Occipital lobe (tissue), 2 donors: Measurements from ENCODE around the gene KRT37. TPM values are rescaled to one million over a fixed set of nuclear protein-coding genes. Genes with fewer than 3 reads are reported as not detected.
"Not testable (repeated sequence)": the region's sequence is repeated elsewhere in the genome, so short reads cannot be mapped to it uniquely, and the experiment has no call there.

Experiments
- DNase-seq: peaks from one replicate; lab custom pipeline; 2025; lab: John Stamatoyannopoulos, UW
- total RNA-seq: library from RNA; depleted of rRNA; stranded (reverse); fragments of >200 nt; gene quantifications from one replicate; pipeline ENCODE4 v1.2.3, GENCODE V29; 2014

Gene KRT37
- total RNA-seq, 1 donor from 2014 or later: not detected

- DNase-seq: no peak
Measured at GRCh38 chr17:41404024-41404671, 20.2 kb downstream of the KRT37 start.

- DNase-seq: no peak
Measured at GRCh38 chr17:41403404-41404023, 20.9 kb downstream of the KRT37 start.

DNA sequence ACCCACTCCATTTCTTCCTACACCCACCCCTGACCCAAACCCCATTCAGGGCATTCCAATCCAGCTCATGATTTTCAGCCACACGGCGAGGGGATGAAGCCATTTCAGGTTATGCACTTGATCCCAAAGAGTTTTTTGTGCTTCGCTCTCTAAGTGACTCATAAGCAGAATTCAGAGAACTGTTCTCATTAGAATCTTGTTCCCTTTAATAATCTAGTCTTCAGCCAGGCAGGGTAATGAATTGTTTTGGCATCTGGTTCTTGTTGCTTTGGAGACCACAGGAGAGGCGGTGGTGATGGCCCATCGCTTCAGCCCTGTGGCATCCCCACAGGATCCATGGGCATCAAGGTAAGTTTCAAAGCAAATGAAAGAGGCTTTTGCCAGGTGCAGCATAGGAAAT, 22.2 kb downstream of the KRT37 start:
- no peak for DNase-seq

- DNase-seq: no peak
Measured at GRCh38 chr17:41396996-41397660, 27.3 kb downstream of the KRT37 start, which contains the start of gene KRT31. Gene KRT31 (minus strand): TSS chr17:41397608. CDS start chr17:41397539, 69 bp downstream.

DNA sequence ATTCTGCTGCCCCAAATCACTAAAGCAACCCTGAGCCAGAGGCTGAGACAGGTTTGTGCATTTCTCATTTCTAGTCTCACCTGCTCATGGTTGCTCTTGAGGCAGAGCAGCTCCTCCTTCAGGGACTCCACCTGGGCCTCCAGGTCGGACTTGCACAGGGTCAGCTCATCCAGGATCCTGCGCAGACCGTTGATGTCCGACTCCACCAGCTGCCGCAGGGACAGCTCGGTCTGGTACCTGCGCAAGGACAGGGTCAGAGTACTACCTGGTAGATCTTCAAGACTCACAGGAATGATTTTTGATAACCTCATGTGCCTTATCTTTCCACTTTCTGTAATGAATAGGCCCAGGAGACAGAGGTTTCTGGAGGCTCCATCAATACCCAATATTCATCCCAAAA, 28.0 kb downstream of the KRT37 start:
- DNase-seq: no peak

DNA sequence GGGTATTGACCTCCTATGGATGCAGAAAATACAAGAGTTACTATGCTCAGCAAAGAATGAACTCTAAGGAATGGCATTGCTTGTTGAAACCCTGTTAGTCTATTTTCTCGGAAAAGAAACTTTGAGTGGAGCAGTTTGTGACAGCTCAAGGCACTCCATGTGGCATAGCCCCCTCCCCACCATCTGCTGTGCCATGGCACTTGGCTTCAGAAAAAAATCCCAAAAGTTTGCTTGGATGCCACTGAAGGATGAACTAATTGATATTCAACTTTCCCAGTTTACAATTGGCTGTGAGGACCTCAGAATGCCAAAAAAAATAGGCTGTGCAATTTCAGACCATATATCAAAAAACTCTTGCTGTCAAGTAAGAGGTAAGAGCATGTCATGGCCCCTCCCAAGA, 28.8 kb downstream of the KRT37 start:
- no peak for DNase-seq

DNA sequence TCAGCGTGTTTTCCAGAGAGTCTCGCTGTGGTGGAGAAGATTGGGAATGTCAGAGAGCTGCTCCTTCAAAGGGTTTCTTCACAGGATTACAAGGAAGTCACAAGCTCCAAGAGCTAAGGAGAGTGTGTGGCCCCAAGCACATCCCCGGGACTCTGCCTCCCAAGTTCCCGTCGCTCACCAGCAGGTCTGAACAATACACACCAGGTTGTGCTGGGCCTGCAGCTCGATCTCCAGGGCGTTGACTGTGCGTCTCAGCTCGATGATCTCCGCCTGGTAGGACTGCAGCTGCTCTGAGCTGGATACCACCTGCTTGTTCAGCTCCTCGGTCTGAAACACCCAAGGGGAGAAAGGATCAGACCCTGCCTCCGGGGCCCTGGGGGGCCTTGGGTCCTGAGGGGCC, 29.3 kb downstream of the KRT37 start:
- not testable (repeated sequence) for DNase-seq

GRCh38 chr17:41394254-41394996, 30.0 kb downstream of the KRT37 start:
- DNase-seq: no peak

DNA sequence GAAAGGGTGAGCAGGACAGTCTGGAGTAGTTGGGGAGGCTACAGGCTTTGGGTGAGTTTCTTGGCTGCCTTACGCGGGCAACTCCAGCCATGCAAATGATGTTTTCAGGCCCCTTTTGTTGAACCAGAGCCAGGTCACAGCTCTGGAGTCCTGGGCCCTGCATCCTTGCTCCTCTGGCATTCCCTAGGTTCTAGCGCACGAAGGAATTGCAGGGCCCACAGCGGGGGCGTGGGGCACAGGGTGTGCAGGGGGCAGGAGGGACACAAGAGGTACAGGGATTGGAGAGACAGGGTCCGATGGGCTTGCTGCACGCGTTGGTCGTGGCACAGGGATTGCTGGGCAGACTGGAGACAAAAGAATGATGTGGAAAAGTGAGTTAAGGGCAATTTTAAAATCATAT, 30.6 kb downstream of the KRT37 start:
- DNase-seq: no peak

- no peak for DNase-seq
Measured at GRCh38 chr17:41393294-41393693, 31.1 kb downstream of the KRT37 start.

DNA sequence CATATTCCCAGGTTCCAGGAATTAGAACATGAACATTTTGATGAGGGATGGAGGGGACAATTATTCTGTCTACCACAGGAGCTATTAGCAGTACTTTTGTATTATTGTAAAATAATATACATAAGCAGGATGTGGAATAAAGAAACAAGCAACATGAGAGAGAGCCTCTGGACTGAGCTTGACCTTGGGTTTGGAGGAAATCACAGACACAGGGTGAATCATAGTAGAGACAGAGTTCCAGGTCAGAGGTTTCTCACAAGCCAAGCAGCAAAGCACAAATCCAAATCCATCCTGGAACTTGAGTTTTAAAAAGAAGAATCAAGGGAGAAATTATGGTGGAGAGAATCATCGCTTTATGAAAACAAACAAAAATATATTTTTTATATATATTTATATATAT, 32.1 kb downstream of the KRT37 start:
- DNase-seq: no peak

- DNase-seq: no peak
Measured at GRCh38 chr17:41391535-41391934, 32.9 kb downstream of the KRT37 start.

DNA sequence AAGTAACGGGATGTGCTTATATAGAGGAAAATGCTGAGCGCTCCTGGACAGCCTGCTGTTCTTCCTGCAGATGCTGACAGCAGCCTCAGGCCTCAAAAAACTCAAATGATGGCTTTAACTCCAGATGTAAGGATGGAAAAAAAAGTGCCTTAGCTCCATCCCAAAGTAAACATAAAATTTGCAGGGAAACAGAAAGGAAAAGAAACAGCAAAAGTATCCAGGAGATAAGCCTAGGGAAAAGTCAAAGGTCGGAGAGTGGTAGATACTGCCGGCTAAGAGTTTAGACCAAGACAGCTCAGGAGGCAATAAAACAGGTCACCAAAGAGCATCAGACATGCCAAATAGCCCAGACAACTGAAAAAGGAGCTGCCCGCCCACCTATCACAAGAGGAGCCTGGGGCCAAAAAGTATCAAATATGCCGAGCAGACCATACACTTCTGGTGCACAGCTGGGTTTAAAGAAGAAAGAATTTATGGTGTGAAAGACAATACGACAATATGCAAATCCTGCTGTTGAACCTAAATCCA, 33.9 kb downstream of the KRT37 start:
- no peak for DNase-seq

DNA sequence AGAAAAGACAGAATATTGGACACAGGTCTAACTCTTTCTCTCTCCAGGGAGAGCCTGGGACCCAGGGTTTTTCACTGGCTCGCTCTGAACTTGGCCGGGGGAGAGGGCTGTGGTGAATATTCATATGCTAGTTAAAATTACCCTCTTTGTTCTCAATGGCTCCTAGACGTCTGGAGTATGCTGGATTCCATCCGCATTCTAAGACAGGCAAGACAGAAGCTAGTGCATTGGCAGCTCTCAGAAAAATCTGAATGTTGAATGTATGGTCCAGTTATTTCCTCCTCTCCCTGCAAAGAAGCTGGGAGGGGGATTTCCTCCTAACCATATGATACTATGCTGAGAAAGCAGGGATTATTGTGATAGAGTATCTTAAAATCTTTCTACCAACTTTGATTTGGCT, 36.7 kb downstream of the KRT37 start:
- no peak for DNase-seq

GRCh38 chr17:41386227-41386626, 38.2 kb downstream of the KRT37 start:
- no peak for DNase-seq

DNA sequence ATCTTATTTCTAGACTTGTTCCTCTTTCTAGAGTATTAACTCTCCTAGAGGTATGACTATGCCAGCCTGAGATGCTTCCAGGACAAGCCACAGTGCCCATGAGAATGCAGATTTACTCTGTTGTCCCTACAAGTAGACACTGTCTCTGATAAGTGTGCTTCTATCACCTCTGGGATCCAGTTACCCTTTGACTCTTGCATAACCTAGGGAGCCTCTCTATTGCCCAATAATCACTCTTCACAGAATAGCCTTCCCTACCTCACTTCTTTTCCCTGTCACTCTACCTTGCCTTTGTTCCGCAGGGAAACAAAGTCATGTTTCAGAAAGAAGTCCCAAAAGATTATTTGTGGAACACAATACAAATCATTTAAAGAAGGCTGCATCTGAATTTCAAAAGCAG, 40.7 kb downstream of the KRT37 start:
- DNase-seq: no peak

- DNase-seq: no peak
Measured at GRCh38 chr17:41382394-41382793, 42.0 kb downstream of the KRT37 start.

DNA sequence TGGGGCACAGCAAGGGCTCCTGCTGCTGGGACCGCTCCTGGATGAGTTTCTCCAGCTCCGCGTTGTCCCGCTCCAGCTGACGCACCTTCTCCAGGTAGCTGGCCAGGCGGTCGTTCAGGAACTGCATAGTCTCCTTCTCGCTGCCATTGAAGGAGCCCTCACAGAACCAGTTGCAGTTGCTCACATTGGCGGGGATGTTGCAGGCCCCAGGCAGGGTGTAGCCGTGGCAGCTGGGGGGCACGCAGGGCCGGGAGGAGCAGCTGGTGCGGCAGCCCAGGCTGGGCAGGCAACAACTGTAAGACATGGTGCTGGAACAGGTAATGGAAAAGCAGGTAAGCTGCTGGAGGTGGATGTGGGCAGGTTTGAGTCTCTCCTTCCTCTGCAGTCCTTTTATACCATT, 42.4 kb downstream of the KRT37 start, which contains the start of gene KRT34:
KRT34 (minus strand) TSS at position 364 of the 400 bp plus-strand sequence; CDS start at position 304, 60 bp downstream.
- DNase-seq: not testable (repeated sequence)

DNA sequence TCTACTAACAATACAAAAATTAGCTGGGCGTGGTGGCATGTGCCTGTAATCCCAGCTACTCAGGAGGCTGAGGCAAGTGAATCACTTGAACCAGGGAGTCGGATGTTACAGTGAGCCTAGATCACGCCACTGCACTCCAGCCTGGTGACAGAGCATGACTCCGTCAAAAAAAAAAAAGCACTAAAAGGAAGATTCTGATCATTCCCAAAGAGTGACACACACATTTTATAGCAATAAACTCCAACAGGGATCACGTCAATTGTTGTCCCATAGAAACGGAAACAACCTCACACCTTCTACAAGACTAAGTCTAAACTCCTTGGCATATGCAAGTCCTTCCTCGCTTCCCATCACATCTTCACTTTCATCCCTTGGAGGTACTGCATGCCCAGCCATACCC, 44.3 kb downstream of the KRT37 start:
- not testable (repeated sequence) for DNase-seq

- no peak for DNase-seq
Measured at GRCh38 chr17:41377546-41377945, 46.8 kb downstream of the KRT37 start.
